ENCODE measurements around the gene SLC1A4. TPM values are rescaled to one million over a fixed set of nuclear protein-coding genes. Genes with fewer than 3 reads are reported as not detected.
A peak's percentile ranks its signal among the peaks of the same experiment; 100 is the strongest.

Gene SLC1A4
- total RNA-seq, 4 donors from 2014 or later = 5.9 to 18.7 (median 9.1) TPM

DNA sequence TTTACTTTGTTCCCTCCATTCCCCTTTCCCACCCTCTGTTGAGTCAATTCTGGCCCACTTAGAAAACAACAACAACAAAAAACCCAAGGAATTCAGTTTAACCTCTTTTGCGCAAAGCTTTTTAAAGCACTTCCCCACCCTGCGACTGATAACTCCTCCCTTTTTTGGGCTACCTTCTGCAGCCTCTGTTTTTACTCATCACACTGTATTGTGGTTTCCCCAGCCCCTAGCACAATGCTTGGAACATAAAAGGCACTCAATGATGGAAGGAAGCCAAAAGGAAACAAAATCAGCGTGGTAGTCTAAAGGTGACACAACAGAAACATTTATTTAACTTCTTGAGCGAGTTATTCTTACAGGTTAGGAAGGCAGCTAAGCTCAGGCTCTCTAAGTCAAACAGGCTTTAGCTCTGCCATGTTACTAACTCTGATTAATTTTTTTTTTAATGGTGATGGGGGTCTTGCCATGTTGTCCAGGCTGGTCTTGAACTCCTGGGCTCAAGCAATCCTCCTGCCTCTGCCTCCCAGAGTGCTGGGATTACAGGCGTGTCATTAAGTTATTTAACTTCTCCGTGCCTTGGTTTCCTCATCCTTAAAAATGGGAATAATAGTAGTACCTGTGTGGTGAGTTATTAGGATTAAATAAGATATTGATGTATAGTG, 68.3 kb downstream of the SLC1A4 start:
- in situ Hi-C loops (cut with MboI; ENCODE audit: low pct_ligation_motif_present in 1 of 4, low pct_unique_long_range_greater_than_20kb in 1 of 4, low sequenced_read_pairs in 3 of 4) (loop anchor here in 3 of 4 donors (25.0 kb wide), 2 partner anchors 130 to 505 kb away; no protein-coding TSS in a partner anchor), intact Hi-C loops (cut with DNase I; ENCODE audit: low total_unique reads) (loop anchor here (2.0 to 10.0 kb wide), 2 partner anchors 63 to 73 kb away; partner anchors contain the start of gene RAB1A)
- WGBS, 2 donors (ENCODE audit: low coverage in 1 of 2) = 8 to 33% methylated on average over 4 to 6 of the region's 6 CpGs
- no peak for TF ChIP-seq POLR2A (IDR thresholded peaks at IDR 0.05)
- TF ChIP-seq, protein P1, sequence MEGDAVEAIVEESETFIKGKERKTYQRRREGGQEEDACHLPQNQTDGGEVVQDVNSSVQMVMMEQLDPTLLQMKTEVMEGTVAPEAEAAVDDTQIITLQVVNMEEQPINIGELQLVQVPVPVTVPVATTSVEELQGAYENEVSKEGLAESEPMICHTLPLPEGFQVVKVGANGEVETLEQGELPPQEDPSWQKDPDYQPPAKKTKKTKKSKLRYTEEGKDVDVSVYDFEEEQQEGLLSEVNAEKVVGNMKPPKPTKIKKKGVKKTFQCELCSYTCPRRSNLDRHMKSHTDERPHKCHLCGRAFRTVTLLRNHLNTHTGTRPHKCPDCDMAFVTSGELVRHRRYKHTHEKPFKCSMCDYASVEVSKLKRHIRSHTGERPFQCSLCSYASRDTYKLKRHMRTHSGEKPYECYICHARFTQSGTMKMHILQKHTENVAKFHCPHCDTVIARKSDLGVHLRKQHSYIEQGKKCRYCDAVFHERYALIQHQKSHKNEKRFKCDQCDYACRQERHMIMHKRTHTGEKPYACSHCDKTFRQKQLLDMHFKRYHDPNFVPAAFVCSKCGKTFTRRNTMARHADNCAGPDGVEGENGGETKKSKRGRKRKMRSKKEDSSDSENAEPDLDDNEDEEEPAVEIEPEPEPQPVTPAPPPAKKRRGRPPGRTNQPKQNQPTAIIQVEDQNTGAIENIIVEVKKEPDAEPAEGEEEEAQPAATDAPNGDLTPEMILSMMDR (IDR thresholded peaks at IDR 0.05) = no peak
- no peak for TF ChIP-seq EP300 (IDR thresholded peaks at IDR 0.05; ENCODE audit: low read depth)
- TF ChIP-seq POLR2AphosphoS5 (IDR thresholded peaks at IDR 0.05) = peak in 2 of 3 donors; percentile 6 to 11
- Histone ChIP-seq H3K27me3 (no peaks in the 10 kb centered on the region), H3K27ac (peak overlapping the region; percentile 94 to 96 (median 96)), H3K9me3 (no peaks in the 10 kb centered on the region), H3K4me3 (peak overlapping the region; percentile 81 to 98 (median 94)), H3K4me1 (peaks cover 6 to 65% (median 36%) of the 10 kb centered on the region in 4 donors), H3K36me3 (no peaks in the 10 kb centered on the region)
- DNase-seq = no peak

DNA sequence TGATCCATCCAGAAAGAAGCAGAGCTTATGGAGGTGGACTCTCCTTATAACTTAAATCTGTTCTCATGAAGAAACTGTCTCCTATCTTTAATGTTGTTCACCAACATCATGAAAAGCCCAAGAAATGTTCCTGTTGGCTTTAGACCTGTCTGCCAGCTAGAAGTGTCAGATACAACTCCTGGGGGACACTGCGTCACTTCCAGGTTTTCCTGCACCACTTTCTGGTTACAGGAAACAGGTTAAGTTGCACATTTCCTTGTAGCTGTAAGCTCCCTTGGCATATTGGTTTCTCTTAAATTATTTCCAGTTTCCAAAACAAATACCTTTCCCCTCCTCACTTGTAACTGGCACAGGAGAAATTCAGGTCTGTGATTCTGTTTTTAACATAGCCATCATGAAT, 69.9 kb downstream of the SLC1A4 start:
- peaks cover 10 to 78% (median 39%) of the 10 kb centered on the region in 4 donors for H3K4me1 ChIP-seq
- H3K36me3 ChIP-seq = no peaks in the 10 kb centered on the region
- intact Hi-C loops (cut with DNase I; ENCODE audit: low total_unique reads) = loop anchor here (10.0 kb wide), 1 partner anchor 64 kb away; no protein-coding TSS in a partner anchor
- in situ Hi-C loops (cut with MboI; ENCODE audit: low pct_ligation_motif_present in 1 of 4, low pct_unique_long_range_greater_than_20kb in 1 of 4, low sequenced_read_pairs in 3 of 4) = loop anchor here in 3 of 4 donors (25.0 kb wide), 2 partner anchors 128 to 503 kb away; no protein-coding TSS in a partner anchor
- TF ChIP-seq POLR2A (IDR thresholded peaks at IDR 0.05) (no peak), POLR2AphosphoS5 (IDR thresholded peaks at IDR 0.05) (no peak), EP300 (IDR thresholded peaks at IDR 0.05; ENCODE audit: low read depth) (no peak)
- TF ChIP-seq, protein P1 (IDR thresholded peaks at IDR 0.05) = no peak
- no peak overlapping the region for H3K4me3 ChIP-seq
- no peak for DNase-seq
- WGBS, 2 donors (ENCODE audit: low coverage in 1 of 2) = 67% methylated on average over 1 of the region's 1 CpG; no CpG with 5 or more reads in 1 of the 2 donors
- no peaks in the 10 kb centered on the region for H3K9me3 ChIP-seq
- H3K27ac ChIP-seq = peak overlapping the region in 2 of 4 donors; percentile 15 to 96
- H3K27me3 ChIP-seq = no peaks in the 10 kb centered on the region

DNA sequence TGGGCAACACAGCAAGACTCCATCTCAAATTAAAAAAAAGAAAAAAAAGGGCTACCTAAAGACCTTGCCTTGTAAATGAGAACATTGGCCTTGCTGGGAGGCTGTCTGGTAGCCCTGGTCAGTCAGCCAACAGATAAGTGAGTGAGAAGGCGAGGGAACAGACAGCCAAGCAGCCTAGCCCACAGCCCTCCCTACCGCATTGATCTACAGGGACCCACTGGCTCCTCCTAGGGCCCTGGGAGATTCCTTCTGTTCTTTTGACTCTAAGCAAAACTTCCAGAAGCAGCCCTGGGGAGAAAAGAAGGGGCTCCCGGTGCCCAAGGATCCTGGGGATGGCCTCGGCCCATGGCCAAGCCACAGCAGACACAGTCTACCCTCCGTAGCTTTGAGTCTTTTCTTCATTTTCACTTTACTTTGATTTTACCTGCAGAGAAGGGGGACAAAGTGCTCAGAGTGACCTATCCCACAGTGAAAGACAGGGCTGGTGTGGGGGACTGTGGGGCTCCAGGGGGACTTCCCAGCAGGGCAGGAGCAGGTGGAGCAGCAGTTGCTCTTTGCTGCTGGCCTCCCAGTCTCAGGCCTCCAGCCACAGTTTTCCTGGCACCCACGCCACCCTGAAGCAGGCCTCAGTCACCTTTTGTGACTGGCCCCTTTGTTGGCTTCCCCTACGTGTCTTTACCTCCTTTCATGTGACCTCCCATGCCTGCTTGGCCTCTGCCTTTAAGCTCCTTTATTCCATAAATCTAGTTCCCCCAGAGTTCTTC, 72.1 kb downstream of the SLC1A4 start:
- no peaks in the 10 kb centered on the region for H3K27me3 ChIP-seq
- H3K4me3 ChIP-seq = no peak overlapping the region
- TF ChIP-seq, protein P1 (IDR thresholded peaks at IDR 0.05) = no peak
- TF ChIP-seq POLR2A (IDR thresholded peaks at IDR 0.05) (no peak), POLR2AphosphoS5 (IDR thresholded peaks at IDR 0.05) (no peak), EP300 (IDR thresholded peaks at IDR 0.05; ENCODE audit: low read depth) (no peak)
- H3K27ac ChIP-seq = no peak overlapping the region
- no peaks in the 10 kb centered on the region for H3K9me3 ChIP-seq
- 79 to 81% methylated on average over 2 to 7 of the region's 7 CpGs for WGBS, 2 donors (ENCODE audit: low coverage in 1 of 2)
- DNase-seq = no peak
- no peaks in the 10 kb centered on the region for H3K36me3 ChIP-seq
- H3K4me1 ChIP-seq = peaks cover 16 to 83% (median 45%) of the 10 kb centered on the region in 4 donors
- in situ Hi-C loops (cut with MboI; ENCODE audit: low pct_ligation_motif_present in 1 of 4, low pct_unique_long_range_greater_than_20kb in 1 of 4, low sequenced_read_pairs in 3 of 4) (loop anchor here in 3 of 4 donors (10.0 to 25.0 kb wide), 3 partner anchors 123 to 501 kb away; no protein-coding TSS in a partner anchor), intact Hi-C loops (cut with DNase I; ENCODE audit: low total_unique reads) (no loop called here)

DNA sequence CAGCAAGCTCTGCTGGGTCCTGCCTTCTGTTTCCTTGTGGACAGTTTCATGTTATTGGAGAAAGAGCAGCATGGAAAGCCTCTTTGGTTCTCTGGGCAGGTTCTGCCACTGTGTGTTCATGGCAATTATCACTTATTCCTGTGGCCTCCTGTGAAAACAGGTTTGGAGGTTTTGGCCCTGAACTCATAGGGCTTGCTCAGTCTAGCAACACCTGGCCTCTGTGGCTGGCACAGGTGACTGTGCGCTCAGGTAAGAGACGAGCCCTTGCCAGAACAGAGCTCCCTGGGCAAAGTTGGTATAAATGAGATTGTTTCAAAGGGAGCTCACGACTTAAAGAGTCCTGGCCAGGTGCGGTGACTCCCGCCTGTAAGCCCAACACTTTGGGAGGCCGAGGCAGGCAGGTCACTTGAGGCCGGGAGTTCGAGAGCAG, 72.7 kb downstream of the SLC1A4 start:
- 83 to 93% methylated on average over 3 to 6 of the region's 8 CpGs for WGBS, 2 donors (ENCODE audit: low coverage in 1 of 2)
- H3K27me3 ChIP-seq = no peaks in the 10 kb centered on the region
- no peak for TF ChIP-seq EP300 (IDR thresholded peaks at IDR 0.05; ENCODE audit: low read depth)
- no peak for TF ChIP-seq POLR2A (IDR thresholded peaks at IDR 0.05)
- TF ChIP-seq, protein P1 (IDR thresholded peaks at IDR 0.05) = no peak
- TF ChIP-seq POLR2AphosphoS5 (IDR thresholded peaks at IDR 0.05) = no peak
- peaks cover 16 to 83% (median 44%) of the 10 kb centered on the region in 4 donors for H3K4me1 ChIP-seq
- no peaks in the 10 kb centered on the region for H3K36me3 ChIP-seq
- DNase-seq = no peak
- H3K9me3 ChIP-seq = no peaks in the 10 kb centered on the region
- intact Hi-C loops (cut with DNase I; ENCODE audit: low total_unique reads) = no loop called here
- in situ Hi-C loops (cut with MboI; ENCODE audit: low pct_ligation_motif_present in 1 of 4, low pct_unique_long_range_greater_than_20kb in 1 of 4, low sequenced_read_pairs in 3 of 4) = loop anchor here in 3 of 4 donors (10.0 to 25.0 kb wide), 3 partner anchors 123 to 500 kb away; no protein-coding TSS in a partner anchor
- no peak overlapping the region for H3K27ac ChIP-seq
- no peak overlapping the region for H3K4me3 ChIP-seq

Data from transverse colon (tissue), 4 donors.